Neutrophil (primary cell): ENCODE results near the gene CFAP161.

Experiments used
- H3K27ac ChIP-seq: fragments of 200-600 bp; sonication (generic); 2 replicates; pipeline ENCODE4 v1.5.1; 2016; ENCODE audit warnings: mild to moderate bottlenecking, moderate library complexity
- H3K27me3 ChIP-seq: fragments of 200-600 bp; sonication (generic); 2 replicates; pipeline ENCODE4 v1.6.0; 2016; ENCODE audit warnings: mild to moderate bottlenecking
- H3K36me3 ChIP-seq: fragments of 200-600 bp; sonication (generic); 2 replicates; pipeline ENCODE4 v1.5.1; 2017
- H3K4me1 ChIP-seq, 2 experiments: fragments of 200-600 bp in 1 of 2; sonication (generic) in 1 of 2; 1 replicate in 1 of 2; 2 replicates in 1 of 2; pipeline versions ENCODE4 v1.5.1 to v1.6.1; 2013 to 2016; ENCODE audit warnings: low read depth in 1 of 2, low read length in 1 of 2, mild to moderate bottlenecking in 1 of 2, moderate library complexity in 1 of 2; ENCODE audit not compliant: control insufficient read depth in 1 of 2, insufficient read depth in 1 of 2
- H3K4me3 ChIP-seq, 2 experiments: fragments of 200-600 bp in 1 of 2; sonication (generic) in 1 of 2; 1 replicate in 1 of 2; 2 replicates in 1 of 2; pipeline ENCODE4 v1.5.1; 2013 to 2016; ENCODE audit warnings: low read depth in 1 of 2, low read length in 1 of 2, mild to moderate bottlenecking in 1 of 2, moderate library complexity in 1 of 2
- H3K9me3 ChIP-seq: fragments of 200-600 bp; sonication (generic); 2 replicates; pipeline ENCODE4 v1.5.1; 2016
- CTCF ChIP-seq: fragments of 200-600 bp; sonication (generic); IDR thresholded peaks from 2 replicates; pipeline ENCODE4 v1.5.1; 2016; ENCODE audit warnings: antibody characterized with exemption

The CFAP161 gene

GRCh38 chr15:81087694-81088093, 46.4 kb upstream of the CFAP161 start:
- H3K9me3 ChIP-seq: no peaks in the 10 kb centered on the region
- H3K27ac ChIP-seq: no peak overlapping the region
- no peaks in the 10 kb centered on the region for H3K4me1 ChIP-seq
- H3K36me3 ChIP-seq: no peaks in the 10 kb centered on the region
- H3K27me3 ChIP-seq: peaks cover 30% of the 10 kb centered on the region
- no peak overlapping the region for H3K4me3 ChIP-seq
- TF ChIP-seq CTCF: no peak

GRCh38 chr15:81088470-81089013, 45.5 kb upstream of the CFAP161 start:
- no peak overlapping the region for H3K27ac ChIP-seq
- H3K4me1 ChIP-seq: no peaks in the 10 kb centered on the region
- no peak overlapping the region for H3K4me3 ChIP-seq
- H3K36me3 ChIP-seq: no peaks in the 10 kb centered on the region
- peaks cover 38% of the 10 kb centered on the region for H3K27me3 ChIP-seq
- TF ChIP-seq CTCF: no peak
- H3K9me3 ChIP-seq: no peaks in the 10 kb centered on the region

- H3K4me1 ChIP-seq: no peaks in the 10 kb centered on the region
- no peak overlapping the region for H3K4me3 ChIP-seq
- H3K36me3 ChIP-seq: no peaks in the 10 kb centered on the region
- TF ChIP-seq CTCF: no peak
- no peaks in the 10 kb centered on the region for H3K9me3 ChIP-seq
- H3K27ac ChIP-seq: no peak overlapping the region
- peaks cover 47% of the 10 kb centered on the region for H3K27me3 ChIP-seq
Observed at GRCh38 chr15:81091889-81092558, 42.0 kb upstream of the CFAP161 start.

GRCh38 chr15:81092559-81092902, 41.5 kb upstream of the CFAP161 start:
- peaks cover 47% of the 10 kb centered on the region for H3K27me3 ChIP-seq
- TF ChIP-seq CTCF: no peak
- no peak overlapping the region for H3K27ac ChIP-seq
- no peaks in the 10 kb centered on the region for H3K4me1 ChIP-seq
- no peak overlapping the region for H3K4me3 ChIP-seq
- H3K9me3 ChIP-seq: no peaks in the 10 kb centered on the region
- no peaks in the 10 kb centered on the region for H3K36me3 ChIP-seq

- Histone ChIP-seq H3K9me3 (no peaks in the 10 kb centered on the region), H3K36me3 (no peaks in the 10 kb centered on the region), H3K27ac (no peak overlapping the region), H3K4me3 (no peak overlapping the region), H3K27me3 (peaks cover 44% of the 10 kb centered on the region), H3K4me1 (peaks cover 4 to 5% of the 10 kb centered on the region in 2 experiments)
- no peak for TF ChIP-seq CTCF
Observed at GRCh38 chr15:81093961-81094360, 40.1 kb upstream of the CFAP161 start.
